Tibial nerve (tissue), 3 donors: Measurements from ENCODE around the gene OLFM1.

Experiments used
- EP300 ChIP-seq, 2 donors: sonication (generic); formaldehyde crosslinking; IDR thresholded peaks; one replicate each; pipeline ENCODE4 v1.6.1; 2017; ENCODE audit warnings: antibody characterized with exemption in 2 of 2, mild to moderate bottlenecking in 1 of 2
- POLR2A ChIP-seq, 2 donors: fragments of 450-650 bp; IDR thresholded peaks; one replicate each; pipeline ENCODE4 v1.6.1; 2017; ENCODE audit warnings: antibody characterized with exemption in 2 of 2, mild to moderate bottlenecking in 2 of 2, moderate library complexity in 2 of 2

DNA sequence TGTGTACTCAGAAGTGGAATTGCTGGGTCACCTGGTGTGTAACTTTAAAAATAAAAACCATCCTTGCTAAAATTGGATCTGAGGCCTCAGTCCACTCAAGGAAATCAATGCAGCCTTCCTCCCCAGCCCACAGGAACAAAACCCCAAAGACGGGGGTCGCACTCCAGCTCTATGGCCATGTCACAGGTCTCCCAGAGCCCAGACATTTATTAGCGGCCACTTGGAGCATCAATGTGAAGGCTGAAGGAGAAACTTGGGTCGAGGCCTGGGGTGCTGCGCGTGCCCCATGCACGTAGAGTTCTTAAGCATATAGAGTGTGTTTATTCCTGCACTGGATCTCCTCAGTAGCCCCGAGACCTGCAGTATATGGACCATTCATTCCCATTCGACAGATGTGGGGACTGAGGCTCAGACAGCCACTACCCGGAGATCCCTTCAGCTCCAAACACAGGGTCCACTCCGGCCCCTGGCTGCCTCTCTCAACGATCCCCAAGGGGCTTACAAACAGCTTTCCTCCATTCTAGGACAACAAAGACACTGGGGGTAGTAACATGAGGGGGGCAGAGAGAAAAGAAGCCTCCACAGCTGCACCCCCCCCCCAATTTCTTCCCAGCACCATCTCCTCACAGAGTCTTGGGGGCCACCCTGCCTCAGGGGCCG, 14.3 kb upstream of the OLFM1 start:
- TF ChIP-seq POLR2A (IDR thresholded peaks at IDR 0.05), result no peak
- TF ChIP-seq EP300 (IDR thresholded peaks at IDR 0.05), result no peak
